Panc1 (cell line): Measurements from ENCODE around the gene C4orf50.

Experiments
- POLR2AphosphoS5 ChIP-seq: IDR thresholded peaks from 2 replicates; pipeline ENCODE4 v1.6.1; 2012; ENCODE audit warnings: mild to moderate bottlenecking, low read depth, low read length, moderate library complexity
- TCF7L2 ChIP-seq: IDR thresholded peaks from 2 replicates; pipeline ENCODE4 v1.6.1; 2011; ENCODE audit warnings: mild to moderate bottlenecking, low read depth, low read length, inconsistent platforms
- TF ChIP-seq, protein P1 (sequence below): fragments of 450-650 bp; IDR thresholded peaks from 2 replicates; pipeline ENCODE4 v1.5.1; 2017; ENCODE audit warnings: mild to moderate bottlenecking
- TF ChIP-seq, protein P2 (sequence below), 2 experiments: IDR thresholded peaks; 2 replicates each; pipeline ENCODE4 v1.6.1; 2011 to 2012; ENCODE audit warnings: low read depth in 2 of 2, control low read depth in 1 of 2, low read length in 1 of 2, mild to moderate bottlenecking in 1 of 2, moderate library complexity in 1 of 2; ENCODE audit not compliant: insufficient read depth in 1 of 2

DNA sequence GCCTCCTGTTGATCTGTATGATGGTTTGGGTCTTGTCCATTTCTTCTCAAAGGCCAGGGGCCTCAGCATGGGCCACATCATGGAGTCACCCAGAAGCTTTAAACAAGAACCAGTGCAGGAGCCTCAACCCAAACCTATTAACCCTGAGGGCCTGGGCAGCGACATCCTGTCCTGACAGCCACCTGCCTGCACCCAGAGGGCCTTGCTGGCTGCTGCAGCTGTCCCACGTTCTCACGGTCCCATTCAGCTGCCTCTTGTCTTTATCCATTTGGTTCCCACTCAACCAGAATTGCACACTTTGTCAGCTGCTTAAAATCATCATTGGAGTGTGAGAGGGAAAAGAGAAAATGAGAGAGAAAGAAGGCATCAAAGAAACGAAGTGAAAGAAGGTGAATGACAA, 21.6 kb downstream of the C4orf50 start:
- TF ChIP-seq, protein P1, sequence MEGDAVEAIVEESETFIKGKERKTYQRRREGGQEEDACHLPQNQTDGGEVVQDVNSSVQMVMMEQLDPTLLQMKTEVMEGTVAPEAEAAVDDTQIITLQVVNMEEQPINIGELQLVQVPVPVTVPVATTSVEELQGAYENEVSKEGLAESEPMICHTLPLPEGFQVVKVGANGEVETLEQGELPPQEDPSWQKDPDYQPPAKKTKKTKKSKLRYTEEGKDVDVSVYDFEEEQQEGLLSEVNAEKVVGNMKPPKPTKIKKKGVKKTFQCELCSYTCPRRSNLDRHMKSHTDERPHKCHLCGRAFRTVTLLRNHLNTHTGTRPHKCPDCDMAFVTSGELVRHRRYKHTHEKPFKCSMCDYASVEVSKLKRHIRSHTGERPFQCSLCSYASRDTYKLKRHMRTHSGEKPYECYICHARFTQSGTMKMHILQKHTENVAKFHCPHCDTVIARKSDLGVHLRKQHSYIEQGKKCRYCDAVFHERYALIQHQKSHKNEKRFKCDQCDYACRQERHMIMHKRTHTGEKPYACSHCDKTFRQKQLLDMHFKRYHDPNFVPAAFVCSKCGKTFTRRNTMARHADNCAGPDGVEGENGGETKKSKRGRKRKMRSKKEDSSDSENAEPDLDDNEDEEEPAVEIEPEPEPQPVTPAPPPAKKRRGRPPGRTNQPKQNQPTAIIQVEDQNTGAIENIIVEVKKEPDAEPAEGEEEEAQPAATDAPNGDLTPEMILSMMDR = no peak
- TF ChIP-seq, protein P2, sequence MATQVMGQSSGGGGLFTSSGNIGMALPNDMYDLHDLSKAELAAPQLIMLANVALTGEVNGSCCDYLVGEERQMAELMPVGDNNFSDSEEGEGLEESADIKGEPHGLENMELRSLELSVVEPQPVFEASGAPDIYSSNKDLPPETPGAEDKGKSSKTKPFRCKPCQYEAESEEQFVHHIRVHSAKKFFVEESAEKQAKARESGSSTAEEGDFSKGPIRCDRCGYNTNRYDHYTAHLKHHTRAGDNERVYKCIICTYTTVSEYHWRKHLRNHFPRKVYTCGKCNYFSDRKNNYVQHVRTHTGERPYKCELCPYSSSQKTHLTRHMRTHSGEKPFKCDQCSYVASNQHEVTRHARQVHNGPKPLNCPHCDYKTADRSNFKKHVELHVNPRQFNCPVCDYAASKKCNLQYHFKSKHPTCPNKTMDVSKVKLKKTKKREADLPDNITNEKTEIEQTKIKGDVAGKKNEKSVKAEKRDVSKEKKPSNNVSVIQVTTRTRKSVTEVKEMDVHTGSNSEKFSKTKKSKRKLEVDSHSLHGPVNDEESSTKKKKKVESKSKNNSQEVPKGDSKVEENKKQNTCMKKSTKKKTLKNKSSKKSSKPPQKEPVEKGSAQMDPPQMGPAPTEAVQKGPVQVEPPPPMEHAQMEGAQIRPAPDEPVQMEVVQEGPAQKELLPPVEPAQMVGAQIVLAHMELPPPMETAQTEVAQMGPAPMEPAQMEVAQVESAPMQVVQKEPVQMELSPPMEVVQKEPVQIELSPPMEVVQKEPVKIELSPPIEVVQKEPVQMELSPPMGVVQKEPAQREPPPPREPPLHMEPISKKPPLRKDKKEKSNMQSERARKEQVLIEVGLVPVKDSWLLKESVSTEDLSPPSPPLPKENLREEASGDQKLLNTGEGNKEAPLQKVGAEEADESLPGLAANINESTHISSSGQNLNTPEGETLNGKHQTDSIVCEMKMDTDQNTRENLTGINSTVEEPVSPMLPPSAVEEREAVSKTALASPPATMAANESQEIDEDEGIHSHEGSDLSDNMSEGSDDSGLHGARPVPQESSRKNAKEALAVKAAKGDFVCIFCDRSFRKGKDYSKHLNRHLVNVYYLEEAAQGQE (IDR thresholded peaks at IDR 0.05; ENCODE audit: insufficient read depth in 1 of 2, low read depth in 2 of 2, low read length in 1 of 2) = no peak
- TF ChIP-seq POLR2AphosphoS5 = no peak
- no peak for TF ChIP-seq TCF7L2
